B cell (primary cell): Measurements from ENCODE around the gene TMEM271. TPM values are rescaled to one million over a fixed set of nuclear protein-coding genes. Genes with fewer than 3 reads are reported as not detected.

Experiments used
- ATAC-seq: fragments of 200-7000 bp; cut with Tn5 transposase; one replicate; pipeline ENCODE4 v1.10.0; 2021; ENCODE audit warnings: low read depth, mild to moderate bottlenecking, moderate number of reproducible peaks, moderate library complexity
- CTCF ChIA-PET: fragments of 350-600 bp; sonication (Branson Sonifier 250); formaldehyde crosslinking; loops from one replicate; lab custom pipeline; 2021; ENCODE audit warnings: antibody characterized with exemption, inconsistent platforms; lab: Charles Lee
- POLR2A ChIA-PET: fragments of 350-600 bp; sonication (Branson Sonifier 250); formaldehyde crosslinking; loops from one replicate; lab custom pipeline; 2021; ENCODE audit warnings: antibody characterized with exemption; lab: Charles Lee
- DNase-seq: peaks from one replicate; pipeline ENCODE4 v3.0.0; 2013
- H2AFZ ChIP-seq: 2 replicates; pipeline ENCODE4 v1.6.1; 2012; ENCODE audit warnings: mild to moderate bottlenecking, low read depth, low read length; ENCODE audit not compliant: insufficient read depth, poor library complexity, severe bottlenecking
- H3K27ac ChIP-seq, 2 donors: 1 replicate in 1 of 2; 2 replicates in 1 of 2; pipeline ENCODE4 v1.5.1; 2012 to 2013; ENCODE audit warnings: low read length in 2 of 2, mild to moderate bottlenecking in 2 of 2, moderate library complexity in 1 of 2
- H3K27me3 ChIP-seq, 4 experiments: fragments of 200-600 bp in 1 of 4; sonication (generic) in 1 of 4; replicated peaks in 1 of 4; 1 replicate in 2 of 4; 2 replicates in 2 of 4; pipeline versions ENCODE4 v1.6.1 to v1.7.0; 2013 to 2016; ENCODE audit warnings: low read length in 3 of 4, mild to moderate bottlenecking in 2 of 4, mixed read lengths in 1 of 4, moderate library complexity in 1 of 4; ENCODE audit not compliant: insufficient read depth in 4 of 4, control insufficient read depth in 3 of 4; ENCODE audit errors: control extremely low read depth in 1 of 4
- H3K36me3 ChIP-seq, 2 experiments: replicated peaks in 1 of 2; 1 replicate in 1 of 2; 2 replicates in 1 of 2; pipeline versions ENCODE4 v1.6.1 to v1.7.1; 2013; ENCODE audit warnings: low read length in 1 of 2; ENCODE audit not compliant: insufficient read depth in 2 of 2, control insufficient read depth in 1 of 2; ENCODE audit errors: control extremely low read depth in 1 of 2, extremely low read depth in 1 of 2
- H3K4me1 ChIP-seq, 2 donors: fragments of 200-600 bp in 1 of 2; sonication (generic) in 1 of 2; 1 replicate in 1 of 2; 2 replicates in 1 of 2; pipeline versions ENCODE4 v1.5.1 to v1.6.1; 2013 to 2017; ENCODE audit warnings: low read length in 2 of 2; ENCODE audit not compliant: control insufficient read depth in 2 of 2, insufficient read depth in 2 of 2
- H3K4me2 ChIP-seq: replicated peaks from 2 replicates; pipeline ENCODE3; 2012; ENCODE audit warnings: mild to moderate bottlenecking, low read depth, low read length; ENCODE audit not compliant: poor library complexity, severe bottlenecking
- H3K4me3 ChIP-seq, 5 experiments: fragments of 200-600 bp in 1 of 5; sonication (generic) in 1 of 5; 1 replicate in 3 of 5; 2 replicates in 2 of 5; pipeline versions ENCODE4 v1.5.1 to v1.7.0; 2011 to 2016; ENCODE audit warnings: low read length in 4 of 5, mild to moderate bottlenecking in 4 of 5, low read depth in 2 of 5, control low read depth in 1 of 5, moderate library complexity in 1 of 5; ENCODE audit not compliant: insufficient read depth in 1 of 5; ENCODE audit errors: control extremely low read depth in 1 of 5, extremely low read depth in 1 of 5
- H3K79me2 ChIP-seq: fragments of 200-600 bp; sonication (generic); one replicate; pipeline ENCODE4 v1.6.0; 2016; ENCODE audit warnings: low read length; ENCODE audit not compliant: control insufficient read depth, insufficient read depth
- H3K9ac ChIP-seq: fragments of 200-600 bp; sonication (generic); 2 replicates; pipeline ENCODE4 v1.6.1; 2017; ENCODE audit warnings: mild to moderate bottlenecking, low read length, moderate library complexity
- H3K9me3 ChIP-seq, 3 donors: one replicate each; pipeline versions ENCODE4 v1.6.1 to v1.7.1; 2013; ENCODE audit warnings: low read length in 2 of 3; ENCODE audit not compliant: control insufficient read depth in 2 of 3, insufficient read depth in 1 of 3; ENCODE audit errors: control extremely low read depth in 1 of 3
- H4K20me1 ChIP-seq: 2 replicates; pipeline ENCODE4 v1.6.0; 2012; ENCODE audit warnings: mild to moderate bottlenecking, low read length; ENCODE audit not compliant: insufficient read depth, control insufficient read depth, poor library complexity, severe bottlenecking
- H3K27ac Mint-ChIP-seq: one replicate; pipeline ENCODE4 v1.8.0; 2021; ENCODE audit warnings: mixed read lengths
- H3K27me3 Mint-ChIP-seq: one replicate; pipeline ENCODE4 v1.8.0; 2021; ENCODE audit warnings: mixed read lengths
- H3K4me1 Mint-ChIP-seq: one replicate; pipeline ENCODE4 v1.8.0; 2021; ENCODE audit warnings: mixed read lengths
- H3K4me3 Mint-ChIP-seq: one replicate; pipeline ENCODE4 v1.8.0; 2021; ENCODE audit warnings: mixed read lengths
- H3K9me3 Mint-ChIP-seq: one replicate; pipeline ENCODE4 v1.8.0; 2022; ENCODE audit warnings: mixed read lengths; ENCODE audit not compliant: insufficient read depth
- CTCF ChIP-seq: fragments of 200-600 bp; IDR thresholded peaks from one replicate; pipeline ENCODE4 v1.8.0; 2022; ENCODE audit warnings: antibody characterized with exemption, mild to moderate bottlenecking
- EZH2 ChIP-seq: IDR thresholded peaks from 2 replicates; pipeline ENCODE4 v1.6.1; 2012; ENCODE audit warnings: borderline replicate concordance, low read depth, mild to moderate bottlenecking, moderate library complexity, low read length; ENCODE audit not compliant: insufficient read depth, poor library complexity, severe bottlenecking
- WGBS: methylation state at CpG from one replicate; pipeline ENCODE4 v1.1.5; 2013; ENCODE audit warnings: missing lambda C conversion rate; ENCODE audit not compliant: insufficient coverage; 5-methylcytosine and 5-hydroxymethylcytosine counted together
- intact Hi-C: fragments of 100-400 bp; cut with micrococcal nuclease; formaldehyde crosslinking; loops from one replicate; pipeline ENCODE4 v1.10.0; 2022
- polyA plus RNA-seq: library from polyadenylated mRNA; depleted of rRNA; stranded (reverse); fragments of >200 nt; gene quantifications from 2 replicates; pipeline ENCODE4 v1.2.3, GENCODE V29; 2012
- total RNA-seq, 2 donors: library from RNA; stranded (reverse); fragments of 120-200 nt in 1 of 2; gene quantifications; 1 replicate in 1 of 2; 2 replicates in 1 of 2; pipeline versions ENCODE4 v1.2.3 to v1.2.4, GENCODE V29; 2013 to 2022

The TMEM271 gene
- total and polyA plus RNA-seq, 2 donors (not counting 1 experiment from before 2014, with no cell fraction given): not detected

- H3K4me2 ChIP-seq: no peak overlapping the region
- H3K27me3 ChIP-seq: peaks cover 0 to 17% (median 5%) of the 10 kb centered on the region in 4 experiments
- Mint-ChIP-seq H3K9me3 (peaks cover 3% of the 10 kb centered on the region), H3K4me1 (no peaks in the 10 kb centered on the region), H3K27me3 (peaks cover 23% of the 10 kb centered on the region), H3K4me3 (no peak overlapping the region), H3K27ac (no peak overlapping the region)
- intact Hi-C loops: no loop called here
- no peaks in the 10 kb centered on the region for H4K20me1 ChIP-seq
- DNase-seq: no peak
- no peak overlapping the region for H2AFZ ChIP-seq
- no CpG with 5 or more reads among the region's 2 CpGs for WGBS
- H3K79me2 ChIP-seq: no peaks in the 10 kb centered on the region
- H3K27ac ChIP-seq: no peak overlapping the region
- H3K9me3 ChIP-seq: peaks cover 0 to 24% (median 0%) of the 10 kb centered on the region in 3 donors
- ATAC-seq: no peak
- no peak overlapping the region for H3K4me3 ChIP-seq
- TF ChIP-seq CTCF (no peak), EZH2 (no peak)
- H3K36me3 ChIP-seq: no peaks in the 10 kb centered on the region
- ChIA-PET CTCF (no interaction called here), POLR2A (no interaction called here)
- H3K9ac ChIP-seq: no peak overlapping the region
- no peaks in the 10 kb centered on the region for H3K4me1 ChIP-seq
Measured at GRCh38 chr4:568351-568652, 7.8 kb downstream of the TMEM271 start.

- ATAC-seq: no peak
- no peak overlapping the region for H3K4me3 Mint-ChIP-seq
- no peak overlapping the region for H3K9ac ChIP-seq
- peaks cover 0 to 22% (median 0%) of the 10 kb centered on the region in 3 donors for H3K9me3 ChIP-seq
- no peak overlapping the region for H3K4me2 ChIP-seq
- no peak for DNase-seq
- H3K9me3 Mint-ChIP-seq: peaks cover 9% of the 10 kb centered on the region
- H3K27ac ChIP-seq: no peak overlapping the region
- ChIA-PET CTCF (no interaction called here), POLR2A (no interaction called here)
- peaks cover 20% of the 10 kb centered on the region for H3K27me3 Mint-ChIP-seq
- H4K20me1 ChIP-seq: no peaks in the 10 kb centered on the region
- TF ChIP-seq EZH2 (no peak), CTCF (no peak)
- H3K4me3 ChIP-seq: no peak overlapping the region
- no peaks in the 10 kb centered on the region for H3K4me1 ChIP-seq
- no peaks in the 10 kb centered on the region for H3K36me3 ChIP-seq
- H2AFZ ChIP-seq: no peak overlapping the region
- no peaks in the 10 kb centered on the region for H3K4me1 Mint-ChIP-seq
- H3K27ac Mint-ChIP-seq: no peak overlapping the region
- peaks cover 0 to 13% (median 5%) of the 10 kb centered on the region in 4 experiments for H3K27me3 ChIP-seq
- WGBS: 88% methylated on average over 10 of the region's 10 CpGs
- intact Hi-C loops: no loop called here
- no peaks in the 10 kb centered on the region for H3K79me2 ChIP-seq
Measured at GRCh38 chr4:567457-568350, 8.4 kb downstream of the TMEM271 start.
